Thyroid gland (tissue), 4 donors: Measurements from ENCODE around the gene RYR2. TPM values are rescaled to one million over a fixed set of nuclear protein-coding genes. Genes with fewer than 3 reads are reported as not detected.

Source experiments
- DNase-seq, 2 donors: peaks; one replicate each; pipeline ENCODE4 v3.0.0-alpha.2; 2019
- H3K27ac ChIP-seq, 3 donors: fragments of 200-600 bp; sonication (generic); 1 replicate in 2 of 3; 2 replicates in 1 of 3; pipeline ENCODE4 v1.5.1; 2016 to 2019; ENCODE audit warnings: mild to moderate bottlenecking in 1 of 3, moderate library complexity in 1 of 3
- H3K27me3 ChIP-seq: fragments of 200-600 bp; sonication (generic); one replicate; pipeline ENCODE4 v1.5.1; 2019
- H3K36me3 ChIP-seq, 2 donors: fragments of 200-600 bp; sonication (generic); one replicate each; pipeline ENCODE4 v1.5.1; 2016 to 2019
- H3K4me1 ChIP-seq, 2 donors: fragments of 200-600 bp; sonication (generic); one replicate each; pipeline ENCODE4 v1.5.1; 2017 to 2019
- H3K4me3 ChIP-seq, 3 donors: fragments of 200-600 bp; sonication (generic); replicated peaks in 1 of 3; 1 replicate in 2 of 3; 2 replicates in 1 of 3; pipeline ENCODE4 v1.5.1; 2016; ENCODE audit warnings: mild to moderate bottlenecking in 1 of 3
- H3K9me3 ChIP-seq: fragments of 200-600 bp; sonication (generic); one replicate; pipeline ENCODE4 v1.5.1; 2017
- CTCF ChIP-seq, 6 experiments: fragments of 200-600 bp in 3 of 6; fragments of 450-650 bp in 3 of 6; sonication (generic) in 3 of 6; IDR thresholded peaks; one replicate each; pipeline ENCODE4 v1.5.1; 2016 to 2019; ENCODE audit warnings: antibody characterized with exemption in 6 of 6, mild to moderate bottlenecking in 2 of 6, inconsistent platforms in 1 of 6, moderate library complexity in 1 of 6
- POLR2A ChIP-seq, 2 donors: fragments of 450-650 bp; IDR thresholded peaks; one replicate each; pipeline ENCODE4 v1.6.1; 2017; ENCODE audit warnings: antibody characterized with exemption in 2 of 2, mild to moderate bottlenecking in 2 of 2, moderate library complexity in 1 of 2
- WGBS, 2 donors: methylation state at CpG; one replicate each; pipeline ENCODE4 v1.1.5; 2017; 5-methylcytosine and 5-hydroxymethylcytosine counted together
- intact Hi-C: fragments of 100-400 bp; cut with DNase I; formaldehyde crosslinking; loops from one replicate; pipeline ENCODE4 v1.15.1; 2023
- total RNA-seq, 4 donors: library from RNA; depleted of rRNA; stranded (reverse); fragments of >200 nt; gene quantifications; one replicate each; pipeline ENCODE4 v1.2.3, GENCODE V29; 2016

The RYR2 gene
- total RNA-seq, 4 donors from 2014 or later: 6.6 to 31.8 (median 28.2) TPM

- Histone ChIP-seq H3K9me3 (no peaks in the 10 kb centered on the region), H3K36me3 (no peaks in the 10 kb centered on the region), H3K4me1 (peaks cover 26 to 31% of the 10 kb centered on the region in 2 donors), H3K27me3 (no peaks in the 10 kb centered on the region), H3K4me3 (no peak overlapping the region), H3K27ac (no peak overlapping the region)
- TF ChIP-seq CTCF (IDR thresholded peaks at IDR 0.05) (no peak), POLR2A (IDR thresholded peaks at IDR 0.05) (no peak)
- no peak for DNase-seq
- WGBS, 2 donors: 73 to 82% methylated on average over 4 of the region's 4 CpGs
- intact Hi-C loops: loop anchor here (10.0 kb wide), 1 partner anchor 188 kb away; the partner anchor contains the start of gene RYR2
Observed at GRCh38 chr1:237232501-237232900, 190.5 kb downstream of the RYR2 start.

GRCh38 chr1:237235091-237235490 is 193.1 kb downstream of the RYR2 start:
- no peak for TF ChIP-seq POLR2A (IDR thresholded peaks at IDR 0.05)
- TF ChIP-seq CTCF (IDR thresholded peaks at IDR 0.05): no peak
- Histone ChIP-seq H3K4me1 (peaks cover 37 to 39% of the 10 kb centered on the region in 2 donors), H3K9me3 (no peaks in the 10 kb centered on the region), H3K4me3 (no peak overlapping the region), H3K36me3 (no peaks in the 10 kb centered on the region), H3K27me3 (no peaks in the 10 kb centered on the region), H3K27ac (peak overlapping the region; percentile 77 to 84 (median 83))
- WGBS, 2 donors: 18 to 23% methylated on average over 3 of the region's 3 CpGs
- intact Hi-C loops: loop anchor here (10.0 kb wide), 1 partner anchor 190 kb away; the partner anchor contains the start of gene RYR2
- peak; percentile 81 to 85 for DNase-seq

GRCh38 chr1:237237721-237238120 is 195.7 kb downstream of the RYR2 start:
- WGBS, 2 donors: 79 to 83% methylated on average over 3 of the region's 3 CpGs

GRCh38 chr1:237239248-237239647 is 197.3 kb downstream of the RYR2 start:
- H3K4me3 ChIP-seq: no peak overlapping the region
- TF ChIP-seq CTCF (IDR thresholded peaks at IDR 0.05): no peak
- TF ChIP-seq POLR2A (IDR thresholded peaks at IDR 0.05): no peak
- H3K36me3 ChIP-seq: no peaks in the 10 kb centered on the region
- intact Hi-C loops: loop anchor here (10.0 kb wide), 1 partner anchor 194 kb away; the partner anchor contains the start of gene RYR2
- H3K27me3 ChIP-seq: no peaks in the 10 kb centered on the region
- peaks cover 30 to 38% of the 10 kb centered on the region in 2 donors for H3K4me1 ChIP-seq
- no peak for DNase-seq
- no peak overlapping the region for H3K27ac ChIP-seq
- no peaks in the 10 kb centered on the region for H3K9me3 ChIP-seq
- 67 to 78% methylated on average over 6 of the region's 6 CpGs for WGBS, 2 donors

More at GRCh38 chr1:237237721-237238120, 195.7 kb downstream of the RYR2 start:
- Histone ChIP-seq H3K4me3 (no peak overlapping the region), H3K27ac (peak overlapping the region; percentile 15 to 58 (median 26)), H3K36me3 (no peaks in the 10 kb centered on the region), H3K4me1 (peaks cover 30 to 39% of the 10 kb centered on the region in 2 donors), H3K9me3 (no peaks in the 10 kb centered on the region), H3K27me3 (no peaks in the 10 kb centered on the region)
- DNase-seq: no peak
- TF ChIP-seq CTCF (IDR thresholded peaks at IDR 0.05) (no peak), POLR2A (IDR thresholded peaks at IDR 0.05) (no peak)
- intact Hi-C loops: loop anchor here (10.0 kb wide), 1 partner anchor 193 kb away; the partner anchor contains the start of gene RYR2

GRCh38 chr1:237241038-237241437 is 199.1 kb downstream of the RYR2 start:
- TF ChIP-seq CTCF (IDR thresholded peaks at IDR 0.05): no peak
- TF ChIP-seq POLR2A (IDR thresholded peaks at IDR 0.05): no peak
- WGBS, 2 donors: 62 to 75% methylated on average over 3 of the region's 3 CpGs
- Histone ChIP-seq H3K9me3 (no peaks in the 10 kb centered on the region), H3K27me3 (no peaks in the 10 kb centered on the region), H3K27ac (no peak overlapping the region), H3K4me3 (no peak overlapping the region), H3K4me1 (peaks cover 21 to 29% of the 10 kb centered on the region in 2 donors), H3K36me3 (no peaks in the 10 kb centered on the region)
- no peak for DNase-seq
- intact Hi-C loops: no loop called here
